Measurements from ENCODE around the gene PIK3CD. TPM values are rescaled to one million over a fixed set of nuclear protein-coding genes. Genes with fewer than 3 reads are reported as not detected.

Gene PIK3CD
- polyA plus RNA-seq, 6 donors from 2014 or later = 29.6 to 105 (median 58.0) TPM

DNA sequence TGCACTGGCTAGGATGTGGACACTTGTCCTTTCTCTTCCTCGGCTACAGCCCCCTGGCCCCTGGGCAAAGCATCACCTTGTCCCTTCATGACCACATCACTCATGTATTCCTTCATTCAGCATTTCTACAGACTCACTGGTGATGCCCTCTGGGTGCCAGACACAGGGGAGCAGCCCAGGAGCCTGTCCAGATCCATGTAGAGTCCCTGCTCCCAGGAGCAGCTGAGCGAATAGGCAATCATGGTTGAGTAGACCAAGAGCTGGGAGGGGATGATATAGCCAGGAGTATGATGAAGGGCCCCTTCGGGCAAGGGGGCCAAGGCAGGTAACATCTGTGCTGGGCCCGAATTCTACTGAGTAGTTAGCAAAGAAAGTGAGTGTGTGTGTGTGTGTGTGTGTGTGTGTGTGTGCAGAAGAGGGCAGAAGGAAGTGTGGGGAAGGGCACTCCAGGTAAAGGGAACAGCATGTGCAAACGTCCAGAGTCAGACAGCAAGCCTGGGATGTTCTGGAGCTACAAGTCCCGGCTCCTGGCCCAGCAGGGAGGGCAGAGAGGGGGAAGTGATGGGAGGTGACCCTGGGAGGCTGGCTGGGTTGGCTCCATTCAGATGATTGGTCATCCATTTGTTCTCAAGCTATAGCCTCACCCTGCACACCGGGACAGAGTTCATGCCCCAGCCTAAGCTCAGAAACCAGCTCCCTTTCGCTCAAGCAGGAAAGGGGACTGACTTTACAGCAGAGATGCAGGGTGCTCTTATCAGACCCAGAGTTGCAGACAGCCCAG is 21.0 kb upstream of the PIK3CD start:
- Mint-ChIP-seq H3K27me3 (no peaks in the 10 kb centered on the region), H3K27ac (peak overlapping the region; percentile 81 to 97 (median 96)), H3K4me3 (peak overlapping the region; percentile 80 to 96 (median 90)), H3K9me3 (peaks cover 0 to 2% (median 0%) of the 10 kb centered on the region in 7 donors), H3K36me3 (peaks cover 0 to 6% of the 10 kb centered on the region in 2 donors), H3K4me1 (peaks cover 56 to 94% (median 78%) of the 10 kb centered on the region in 3 donors)
- peak; percentile 28 for DNase-seq
- no peak for ATAC-seq (ENCODE audit: low read depth in 2 of 2)

DNA sequence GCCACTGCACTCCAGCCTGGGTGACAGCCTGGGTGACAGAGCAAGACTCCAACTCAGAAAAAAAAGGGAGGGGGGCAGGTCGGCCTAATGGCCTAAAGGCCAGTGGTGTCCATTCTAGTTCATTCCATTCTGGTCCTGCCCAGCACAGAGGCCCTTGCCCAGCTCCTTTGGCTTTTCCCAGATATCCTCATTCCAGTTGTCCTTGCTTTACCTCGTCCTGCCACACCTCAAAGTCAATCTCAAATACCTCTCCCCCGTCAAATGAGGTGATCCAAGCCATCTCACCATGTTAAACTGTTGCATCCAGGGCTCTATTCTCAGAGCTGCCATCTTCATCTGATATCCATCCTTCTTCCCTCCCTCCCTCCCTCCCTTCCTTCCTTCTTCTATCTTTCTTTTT is 19.9 kb upstream of the PIK3CD start:
- peak overlapping the region; percentile 60 to 96 (median 86) for H3K4me3 Mint-ChIP-seq
- H3K9me3 Mint-ChIP-seq = peaks cover 0 to 2% (median 0%) of the 10 kb centered on the region in 7 donors
- H3K27ac Mint-ChIP-seq = peak overlapping the region in 4 of 6 donors; percentile 70 to 97 (median 92)
- H3K4me1 Mint-ChIP-seq = peaks cover 50 to 92% (median 75%) of the 10 kb centered on the region in 3 donors
- ATAC-seq (ENCODE audit: low read depth in 2 of 2) = no peak
- H3K36me3 Mint-ChIP-seq = peaks cover 0 to 8% of the 10 kb centered on the region in 2 donors
- no peaks in the 10 kb centered on the region for H3K27me3 Mint-ChIP-seq
- DNase-seq = no peak

DNA sequence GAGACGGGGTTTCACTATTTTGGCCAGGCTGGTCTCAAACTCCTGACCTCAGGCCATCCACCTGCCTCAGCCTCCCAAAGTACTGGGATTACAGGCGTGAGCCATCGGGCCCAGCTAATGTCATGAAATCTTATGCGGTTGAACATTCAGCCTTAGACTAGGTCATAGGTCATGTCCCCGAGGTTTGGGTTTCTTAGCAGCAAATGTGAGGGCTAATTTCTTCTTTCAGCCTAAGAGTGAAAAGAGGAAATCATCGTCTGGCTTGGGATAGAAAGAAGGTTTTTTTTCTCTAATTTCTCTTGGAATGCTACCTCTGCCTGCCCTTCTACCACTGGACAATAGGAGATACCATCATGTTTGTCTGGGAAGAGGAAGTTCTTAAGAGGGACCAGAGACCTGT is 18.0 kb upstream of the PIK3CD start:
- Mint-ChIP-seq H3K9me3 (peaks cover 0 to 2% (median 0%) of the 10 kb centered on the region in 7 donors), H3K4me3 (peak overlapping the region in 2 of 8 donors; percentile 9 to 47), H3K36me3 (peaks cover 4 to 8% of the 10 kb centered on the region in 2 donors), H3K27ac (peak overlapping the region in 3 of 6 donors; percentile 44 to 75 (median 71)), H3K4me1 (peaks cover 39 to 90% (median 71%) of the 10 kb centered on the region in 3 donors), H3K27me3 (no peaks in the 10 kb centered on the region)
- no peak for DNase-seq
- ATAC-seq (ENCODE audit: low read depth in 2 of 2) = no peak

DNA sequence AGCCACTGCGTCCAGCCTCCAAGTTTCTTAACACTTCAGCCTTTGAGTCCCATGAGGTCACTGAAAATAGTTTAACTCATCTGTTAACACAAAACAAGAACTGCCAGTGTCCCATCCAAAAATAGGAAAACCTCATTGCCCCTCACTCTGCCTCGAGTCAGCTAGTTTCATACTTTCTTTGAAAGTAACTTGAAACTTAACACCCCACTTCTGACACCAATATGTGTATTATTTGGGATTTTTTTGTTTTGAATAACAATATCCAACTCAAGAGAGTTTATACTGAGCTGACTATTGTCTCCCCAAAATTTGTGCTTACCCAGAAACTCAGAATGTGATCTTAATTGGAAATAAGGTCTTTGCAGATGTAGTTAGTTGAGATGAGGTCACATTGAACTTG is 16.9 kb upstream of the PIK3CD start:
- H3K4me1 Mint-ChIP-seq = peaks cover 35 to 91% (median 71%) of the 10 kb centered on the region in 3 donors

DNA sequence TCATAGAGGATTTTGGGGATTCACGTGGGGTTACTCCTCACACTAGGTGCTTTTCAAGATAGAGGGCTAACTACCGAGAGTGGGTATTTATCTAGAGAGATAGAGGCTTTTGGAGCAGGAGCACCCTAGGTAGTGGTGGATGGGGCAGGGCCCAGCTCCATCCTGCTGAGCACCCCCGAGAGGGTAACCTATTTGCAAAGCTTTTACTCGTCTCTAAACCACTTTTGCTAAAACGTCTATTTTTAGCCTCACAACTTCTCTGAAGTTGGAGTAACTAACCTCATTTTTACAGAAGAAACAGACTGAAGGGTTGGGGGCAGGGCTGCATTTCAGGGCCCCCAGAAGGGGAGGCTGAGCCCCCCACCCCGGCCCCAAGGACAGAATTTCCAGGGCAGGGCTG is 12.3 kb upstream of the PIK3CD start:
- Mint-ChIP-seq H3K27ac (peak overlapping the region in 4 of 6 donors; percentile 22 to 83 (median 45)), H3K9me3 (no peaks in the 10 kb centered on the region), H3K36me3 (peaks cover 4 to 15% of the 10 kb centered on the region in 2 donors), H3K4me3 (peak overlapping the region in 4 of 8 donors; percentile 35 to 61 (median 47)), H3K27me3 (no peaks in the 10 kb centered on the region), H3K4me1 (peaks cover 37 to 83% (median 72%) of the 10 kb centered on the region in 3 donors)
- DNase-seq (no peak), ATAC-seq (ENCODE audit: low read depth in 2 of 2) (no peak)

More for the DNA sequence above, 16.9 kb upstream of the PIK3CD start:
- peaks cover 0 to 2% (median 0%) of the 10 kb centered on the region in 7 donors for H3K9me3 Mint-ChIP-seq
- peaks cover 4 to 8% of the 10 kb centered on the region in 2 donors for H3K36me3 Mint-ChIP-seq
- peak overlapping the region in 5 of 6 donors; percentile 38 to 82 (median 39) for H3K27ac Mint-ChIP-seq
- peak overlapping the region in 2 of 8 donors; percentile 13 to 35 for H3K4me3 Mint-ChIP-seq
- H3K27me3 Mint-ChIP-seq = no peaks in the 10 kb centered on the region
- DNase-seq = no peak
- no peak for ATAC-seq (ENCODE audit: low read depth in 2 of 2)

DNA sequence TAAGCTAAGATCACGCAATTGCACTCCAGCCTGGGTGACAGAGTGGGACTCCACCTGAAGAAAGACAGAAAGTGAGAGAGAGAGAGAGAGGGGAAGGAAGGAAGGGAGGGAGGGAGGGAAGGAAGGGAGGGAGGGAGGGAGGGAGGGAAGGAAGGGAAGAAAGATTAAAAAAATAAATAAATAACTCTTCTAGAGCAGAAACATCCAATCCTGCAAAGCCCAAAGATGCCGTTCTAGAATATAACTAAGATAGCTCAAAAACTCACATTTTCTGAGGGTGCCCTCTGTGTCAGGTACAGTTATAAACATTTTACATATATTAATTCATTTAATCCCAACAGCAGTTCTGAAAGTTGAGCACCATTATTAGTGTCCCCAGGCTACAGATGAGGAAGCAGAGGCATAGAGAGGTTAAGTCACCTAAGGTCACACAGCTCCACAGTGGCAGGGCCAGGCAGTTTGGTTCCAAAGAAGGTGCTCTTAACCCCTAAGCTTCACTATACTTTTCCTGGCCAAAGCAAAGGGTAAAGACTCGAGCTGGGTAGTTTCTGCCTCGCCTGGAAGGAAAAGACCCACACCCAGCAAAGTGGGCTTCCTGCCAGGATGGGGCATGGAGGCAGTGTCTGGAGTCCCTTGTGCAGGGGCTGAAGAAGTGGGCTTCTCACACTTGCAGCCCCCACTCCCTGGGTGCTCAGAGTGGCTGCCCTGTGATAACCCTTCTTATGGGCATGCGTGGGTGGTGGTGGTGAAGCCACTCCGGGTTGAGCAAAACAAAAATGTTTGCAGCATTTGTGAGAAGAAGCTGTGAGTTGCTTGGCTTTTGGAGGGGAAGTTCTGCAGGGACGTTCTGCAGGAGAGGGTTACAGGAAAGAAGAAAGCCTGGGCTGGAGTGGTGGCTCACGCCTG is 7.9 kb upstream of the PIK3CD start:
- Mint-ChIP-seq H3K27me3 (no peaks in the 10 kb centered on the region), H3K9me3 (no peaks in the 10 kb centered on the region), H3K36me3 (peaks cover 0 to 7% of the 10 kb centered on the region in 2 donors), H3K4me1 (peaks cover 39 to 69% (median 67%) of the 10 kb centered on the region in 3 donors), H3K4me3 (peak overlapping the region; percentile 59 to 84 (median 71)), H3K27ac (peak overlapping the region; percentile 64 to 92 (median 80))
- ATAC-seq (ENCODE audit: low read depth in 2 of 2) (peak in 1 of 2 donors; percentile 13), DNase-seq (no peak)

DNA sequence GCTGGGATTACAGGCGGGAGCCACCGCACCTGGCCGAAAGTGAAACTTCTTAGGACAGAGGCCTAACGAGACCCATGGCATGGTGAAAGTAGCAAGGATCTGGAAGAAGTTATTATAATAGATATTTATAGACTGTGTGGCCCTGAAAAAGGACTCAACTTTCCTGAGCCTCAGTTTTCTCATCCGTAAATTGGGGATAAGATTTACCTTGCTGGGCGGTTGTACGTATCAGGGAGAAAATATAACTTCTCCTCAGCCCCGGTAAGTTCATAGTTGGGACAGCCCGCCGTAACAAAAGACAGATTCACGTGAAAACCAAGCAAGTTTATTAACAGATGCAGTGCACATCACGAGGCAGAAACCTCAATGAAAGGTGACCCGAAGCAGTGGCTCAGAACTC is 5.5 kb upstream of the PIK3CD start:
- Mint-ChIP-seq H3K4me3 (peak overlapping the region in 2 of 8 donors; percentile 24 to 51), H3K27me3 (no peaks in the 10 kb centered on the region), H3K9me3 (no peaks in the 10 kb centered on the region), H3K27ac (peak overlapping the region in 4 of 6 donors; percentile 16 to 86 (median 38)), H3K36me3 (peaks cover 0 to 2% of the 10 kb centered on the region in 2 donors), H3K4me1 (peaks cover 35 to 59% (median 59%) of the 10 kb centered on the region in 3 donors)
- ATAC-seq (ENCODE audit: low read depth in 2 of 2) (no peak), DNase-seq (no peak)

DNA sequence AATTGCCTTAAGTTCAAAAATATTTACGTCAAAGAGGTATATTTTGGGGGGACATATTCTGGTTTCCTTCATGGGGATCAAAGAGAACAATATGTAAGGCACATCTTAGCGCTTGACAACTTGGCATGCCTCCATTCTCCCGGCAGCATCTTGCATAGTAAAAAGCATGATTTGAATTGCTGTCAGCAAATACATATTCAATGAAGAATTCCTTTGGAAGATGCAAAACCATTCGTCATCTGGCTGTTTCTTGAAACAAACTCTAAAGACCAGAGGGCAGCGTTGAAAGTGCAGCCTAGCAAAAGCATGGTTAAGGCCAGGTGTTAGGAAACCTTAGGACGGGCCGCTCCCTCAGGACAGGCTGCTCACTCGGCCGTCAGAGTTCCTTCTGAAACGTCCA is 3.4 kb upstream of the PIK3CD start:
- ATAC-seq (ENCODE audit: low read depth in 2 of 2) = no peak
- H3K9me3 Mint-ChIP-seq = no peaks in the 10 kb centered on the region
- peak overlapping the region in 1 of 8 donors; percentile 97 for H3K4me3 Mint-ChIP-seq
- H3K4me1 Mint-ChIP-seq = peaks cover 38 to 60% (median 57%) of the 10 kb centered on the region in 3 donors
- DNase-seq = no peak
- peak overlapping the region in 1 of 6 donors; percentile 80 for H3K27ac Mint-ChIP-seq
- H3K36me3 Mint-ChIP-seq = no peaks in the 10 kb centered on the region
- H3K27me3 Mint-ChIP-seq = no peaks in the 10 kb centered on the region

DNA sequence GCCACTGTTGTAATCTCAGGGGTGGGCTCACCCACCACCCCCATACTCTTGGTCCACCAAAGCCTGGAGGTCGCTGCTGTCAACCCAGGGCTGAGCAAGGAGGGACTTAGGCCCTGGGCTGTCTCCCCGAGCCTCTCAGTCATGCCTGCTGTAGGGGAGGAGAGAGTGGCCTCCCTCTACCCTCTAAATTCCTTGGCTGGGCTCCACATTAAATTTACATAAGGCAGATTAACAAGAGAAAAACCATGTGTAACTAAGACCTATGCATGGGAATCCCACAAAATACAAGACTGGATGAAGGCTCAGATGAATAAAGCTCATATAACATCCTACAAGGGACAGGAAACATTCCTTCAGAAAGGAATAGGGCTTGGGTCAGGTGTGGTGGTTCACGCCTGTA is 1.8 kb upstream of the PIK3CD start:
- Mint-ChIP-seq H3K27ac (peak overlapping the region in 2 of 6 donors; percentile 60 to 80), H3K27me3 (no peaks in the 10 kb centered on the region), H3K4me1 (peaks cover 38 to 60% (median 59%) of the 10 kb centered on the region in 3 donors), H3K36me3 (no peaks in the 10 kb centered on the region), H3K9me3 (no peaks in the 10 kb centered on the region), H3K4me3 (peak overlapping the region; percentile 52 to 100 (median 98))
- ATAC-seq (ENCODE audit: low read depth in 2 of 2) (no peak), DNase-seq (no peak)

DNA sequence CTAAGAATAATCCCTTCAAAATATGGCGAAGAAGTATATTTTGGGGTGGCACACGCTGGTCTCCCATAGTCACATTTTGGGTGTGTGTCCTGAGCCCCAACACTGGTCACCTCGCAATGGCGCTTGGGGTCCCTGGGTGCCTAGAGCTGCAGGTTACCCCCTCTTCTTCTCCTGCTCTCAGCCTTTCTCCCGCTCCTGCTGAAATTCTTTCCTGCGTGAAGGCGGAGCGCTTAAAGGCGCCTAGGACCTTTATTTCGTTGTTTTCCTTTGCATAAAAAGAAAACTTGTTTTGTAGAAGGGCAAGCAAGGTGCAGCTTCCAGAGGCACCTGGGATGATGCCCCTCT is 339 bp upstream of the PIK3CD start:
- peak overlapping the region; percentile 95 to 100 (median 99) for H3K4me3 Mint-ChIP-seq
- no peak for DNase-seq
- H3K9me3 Mint-ChIP-seq = no peaks in the 10 kb centered on the region
- peaks cover 45 to 66% (median 62%) of the 10 kb centered on the region in 3 donors for H3K4me1 Mint-ChIP-seq
- no peaks in the 10 kb centered on the region for H3K36me3 Mint-ChIP-seq
- no peak for ATAC-seq (ENCODE audit: low read depth in 2 of 2)
- H3K27me3 Mint-ChIP-seq = no peaks in the 10 kb centered on the region
- peak overlapping the region; percentile 85 to 99 (median 96) for H3K27ac Mint-ChIP-seq

DNA sequence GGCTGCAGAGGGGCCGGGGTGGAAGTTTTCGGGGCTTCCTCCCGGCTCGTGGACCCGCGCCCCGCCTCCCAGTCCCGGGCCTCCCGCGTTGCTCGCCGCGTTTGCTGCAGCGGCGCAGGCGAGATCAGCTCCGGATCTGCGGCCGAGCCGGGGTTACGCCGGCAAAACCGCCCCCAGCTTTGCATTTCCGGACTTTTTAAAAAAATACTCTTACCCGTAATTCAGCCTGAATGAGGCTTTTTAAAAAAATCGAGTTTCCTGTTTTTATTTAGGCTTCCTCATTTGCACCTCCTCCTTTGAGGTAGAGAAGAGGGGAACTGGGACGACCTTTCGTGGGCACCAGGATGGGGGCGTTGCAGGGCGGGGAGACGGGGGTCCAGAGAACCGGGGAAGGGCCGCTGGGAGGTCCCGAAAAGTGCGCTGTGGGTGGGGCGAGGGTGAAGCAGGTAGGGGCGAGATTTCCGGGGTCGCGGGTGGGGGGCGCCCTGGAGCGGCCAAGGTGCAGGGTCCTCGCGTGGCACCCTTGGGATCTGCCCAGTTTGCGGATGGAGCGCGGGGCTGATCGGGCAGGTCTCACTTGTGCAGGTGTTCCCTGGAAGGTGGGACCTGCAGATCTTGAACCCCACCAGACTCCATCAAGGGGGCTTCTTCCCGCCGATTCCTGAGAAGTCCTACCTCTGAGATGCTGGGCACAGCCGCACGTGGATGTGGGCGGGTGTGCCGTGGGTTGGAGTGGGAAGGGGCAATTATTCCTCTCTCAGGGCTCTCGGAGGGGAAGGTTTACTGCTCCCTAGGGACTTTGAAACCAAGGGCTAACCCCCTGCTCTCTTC is 1.1 kb downstream of the PIK3CD start:
- peaks cover 53 to 75% (median 73%) of the 10 kb centered on the region in 3 donors for H3K4me1 Mint-ChIP-seq
- peak overlapping the region; percentile 95 to 99 (median 97) for H3K27ac Mint-ChIP-seq
- no peaks in the 10 kb centered on the region for H3K9me3 Mint-ChIP-seq
- DNase-seq (peak; percentile 86), ATAC-seq (ENCODE audit: low read depth in 2 of 2) (peak; percentile 50 to 57)
- H3K36me3 Mint-ChIP-seq = no peaks in the 10 kb centered on the region
- peak overlapping the region; percentile 92 to 99 (median 97) for H3K4me3 Mint-ChIP-seq
- no peaks in the 10 kb centered on the region for H3K27me3 Mint-ChIP-seq

DNA sequence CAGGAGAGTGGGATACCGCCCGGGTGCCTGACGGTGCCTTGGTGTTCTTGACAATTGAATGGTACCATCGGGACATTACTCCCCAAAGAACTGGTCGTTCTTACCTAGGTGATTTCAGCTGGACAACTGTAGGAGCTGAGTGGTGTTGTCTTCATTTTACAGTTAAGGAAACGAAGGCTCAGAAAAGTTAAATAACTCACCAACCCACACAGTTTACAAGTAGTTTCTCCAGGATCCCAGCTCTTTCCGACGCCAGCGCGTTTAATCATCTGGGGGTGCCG is 1.6 kb downstream of the PIK3CD start:
- Mint-ChIP-seq H3K9me3 (no peaks in the 10 kb centered on the region), H3K4me3 (peak overlapping the region; percentile 92 to 99 (median 97)), H3K27me3 (no peaks in the 10 kb centered on the region), H3K27ac (peak overlapping the region; percentile 94 to 98 (median 96)), H3K36me3 (no peaks in the 10 kb centered on the region), H3K4me1 (peaks cover 57 to 81% (median 75%) of the 10 kb centered on the region in 3 donors)
- DNase-seq (no peak), ATAC-seq (ENCODE audit: low read depth in 2 of 2) (no peak)

Measured in naive B cell (primary cell).